GM18499 (cell line): ENCODE measurements around the gene FSTL3.

Experiments
- ATAC-seq: cut with Tn5 transposase; IDR thresholded peaks from one replicate; pipeline ENCODE4 v1.9.1; 2021; ENCODE audit warnings: moderate number of reproducible peaks; ENCODE audit not compliant: insufficient read depth, unreplicated experiment

The FSTL3 gene

DNA sequence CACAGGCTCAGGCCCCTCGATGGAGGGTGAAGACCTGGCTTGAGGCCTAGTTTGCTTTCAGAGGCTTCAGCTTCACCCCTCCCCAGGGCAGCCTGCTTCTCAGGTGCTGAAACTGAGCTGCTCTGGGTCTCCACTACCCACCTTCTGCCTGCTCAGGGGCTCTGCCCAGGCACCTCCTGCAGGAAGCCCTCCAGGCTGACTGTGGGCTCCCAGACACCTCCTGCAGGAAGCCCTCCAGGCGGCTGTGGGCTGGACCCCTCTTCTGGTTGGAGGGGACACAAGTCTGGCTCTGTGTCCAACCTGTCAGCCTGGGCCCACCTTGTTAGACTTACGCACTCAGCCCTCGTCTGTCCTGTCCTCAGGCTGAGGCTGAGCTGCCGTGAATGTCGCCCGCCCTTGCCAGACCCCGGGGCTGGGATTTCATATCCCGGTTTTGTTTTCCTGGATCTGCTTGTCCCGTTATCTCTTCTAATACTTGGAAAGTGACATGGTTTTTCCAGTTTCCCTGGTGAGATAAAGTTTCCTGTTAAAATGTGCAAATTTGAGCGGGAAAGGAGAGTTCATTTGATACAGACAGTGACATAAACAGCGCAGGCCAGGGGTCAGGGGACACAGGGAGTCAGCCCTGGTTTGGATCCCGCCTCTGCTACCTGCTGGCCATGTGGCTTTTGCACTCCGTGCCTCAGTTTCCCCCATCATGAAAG lies 53.9 kb downstream of the FSTL3 start:
- ATAC-seq, result no peak

GRCh38 chr19:731000-731399 lies 54.8 kb downstream of the FSTL3 start:
- ATAC-seq, result no peak

- no peak for ATAC-seq
Measured at GRCh38 chr19:732148-733069, 56.2 kb downstream of the FSTL3 start.
